OCI-LY3 (cell line): ENCODE results near the gene CFAP45.

ENCODE experiments used
- H2AFZ ChIP-seq: fragments of 200-600, 300-600 bp; shearing (Covaris generic); 2 replicates; pipeline ENCODE4 v1.6.0; 2014; ENCODE audit warnings: antibody characterized with exemption, low read depth, low read length
- H3K27ac ChIP-seq: fragments of 200-600, 300-600 bp; sonication (generic); 2 replicates; pipeline ENCODE4 v1.5.1; 2014; ENCODE audit warnings: mild to moderate bottlenecking, low read length, moderate library complexity, mixed read lengths
- H3K27me3 ChIP-seq: fragments of 200-600, 300-600 bp; sonication (generic); 2 replicates; pipeline ENCODE4 v1.6.1; 2014; ENCODE audit warnings: low read depth, low read length, mixed read lengths
- H3K36me3 ChIP-seq: fragments of 200-600, 300-600 bp; sonication (generic); replicated peaks from 2 replicates; pipeline ENCODE3; 2014; ENCODE audit warnings: low read depth, low read length, mixed read lengths
- H3K4me1 ChIP-seq: fragments of 300-600, 200-600 bp; sonication (generic); 2 replicates; pipeline ENCODE4 v1.6.1; 2014; ENCODE audit warnings: low read length, mixed read lengths
- H3K4me2 ChIP-seq: fragments of 200-600, 300-600 bp; sonication (generic); 2 replicates; pipeline ENCODE4 v1.6.1; 2014; ENCODE audit warnings: low read length, mixed read lengths
- H3K4me3 ChIP-seq: fragments of 300-600, 200-600 bp; sonication (generic); 2 replicates; pipeline ENCODE4 v1.5.1; 2014; ENCODE audit warnings: antibody characterized with exemption, mild to moderate bottlenecking, low read length, moderate library complexity
- H3K79me2 ChIP-seq: fragments of 300-600, 200-600 bp; shearing (Covaris generic); 2 replicates; pipeline ENCODE4 v1.6.1; 2014; ENCODE audit warnings: mild to moderate bottlenecking, low read length, mixed read lengths
- H3K9ac ChIP-seq: fragments of 300-600, 200-600 bp; shearing (Covaris generic); 2 replicates; pipeline ENCODE4 v1.6.0; 2014; ENCODE audit warnings: mild to moderate bottlenecking, low read length, moderate library complexity
- H3K9me3 ChIP-seq: fragments of 200-600, 300-600 bp; shearing (Covaris generic); 2 replicates; pipeline ENCODE4 v1.6.1; 2014; ENCODE audit warnings: low read length, mixed read lengths; ENCODE audit not compliant: insufficient read depth
- H4K20me1 ChIP-seq: fragments of 200-600, 300-600 bp; sonication (generic); 2 replicates; pipeline ENCODE4 v1.6.1; 2016; ENCODE audit warnings: low read length, mixed read lengths; ENCODE audit not compliant: insufficient read depth
- CTCF ChIP-seq: fragments of 200-600, 300-600 bp; sonication (generic); IDR thresholded peaks from 2 replicates; pipeline ENCODE4 v1.5.1; 2014; ENCODE audit warnings: antibody characterized with exemption, low read length, low read depth
- EZH2phosphoT487 ChIP-seq: fragments of 200-600 bp; shearing (Covaris generic); IDR thresholded peaks from 2 replicates; pipeline ENCODE4 v1.6.1; 2018; ENCODE audit warnings: antibody characterized with exemption, mixed run types, low read depth

CFAP45 gene

GRCh38 chr1:159873530-159874143, 26.3 kb downstream of the CFAP45 start:
- Histone ChIP-seq H3K27me3 (no peaks in the 10 kb centered on the region), H3K79me2 (no peaks in the 10 kb centered on the region), H4K20me1 (no peaks in the 10 kb centered on the region), H3K9ac (no peak overlapping the region), H3K4me1 (0 out of 2 replicates have a peak, but pooled peaks cover 3% of the 10 kb centered on the region), H3K27ac (no peak overlapping the region), H3K4me2 (no peak overlapping the region), H3K4me3 (no peak overlapping the region), H3K36me3 (no peaks in the 10 kb centered on the region), H3K9me3 (no peaks in the 10 kb centered on the region), H2AFZ (no peak overlapping the region)
- TF ChIP-seq EZH2phosphoT487 (no peak), CTCF (no peak)

- Histone ChIP-seq H3K27me3 (no peaks in the 10 kb centered on the region), H3K4me1 (0 out of 2 replicates have a peak, but pooled peaks cover 3% of the 10 kb centered on the region), H3K4me3 (no peak overlapping the region), H3K27ac (no peak overlapping the region), H3K4me2 (no peak overlapping the region), H3K36me3 (no peaks in the 10 kb centered on the region), H3K9ac (no peak overlapping the region), H4K20me1 (no peaks in the 10 kb centered on the region), H3K79me2 (no peaks in the 10 kb centered on the region), H2AFZ (no peak overlapping the region), H3K9me3 (no peaks in the 10 kb centered on the region)
- TF ChIP-seq CTCF (no peak), EZH2phosphoT487 (no peak)
Measured at GRCh38 chr1:159872891-159873290, 27.1 kb downstream of the CFAP45 start.

GRCh38 chr1:159870704-159871103, 29.3 kb downstream of the CFAP45 start:
- no peak overlapping the region for H3K4me2 ChIP-seq
- no peaks in the 10 kb centered on the region for H4K20me1 ChIP-seq
- H3K27me3 ChIP-seq: no peaks in the 10 kb centered on the region
- no peaks in the 10 kb centered on the region for H3K9me3 ChIP-seq
- TF ChIP-seq CTCF (no peak), EZH2phosphoT487 (no peak)
- H3K79me2 ChIP-seq: no peaks in the 10 kb centered on the region
- H3K4me3 ChIP-seq: no peak overlapping the region
- H3K27ac ChIP-seq: no peak overlapping the region
- no peaks in the 10 kb centered on the region for H3K36me3 ChIP-seq
- H3K9ac ChIP-seq: no peak overlapping the region
- H2AFZ ChIP-seq: no peak overlapping the region
- 0 out of 2 replicates have a peak, but pooled peaks cover 3% of the 10 kb centered on the region for H3K4me1 ChIP-seq

- no peaks in the 10 kb centered on the region for H4K20me1 ChIP-seq
- H3K79me2 ChIP-seq: no peaks in the 10 kb centered on the region
- no peak overlapping the region for H3K4me2 ChIP-seq
- H3K36me3 ChIP-seq: no peaks in the 10 kb centered on the region
- H3K27me3 ChIP-seq: no peaks in the 10 kb centered on the region
- TF ChIP-seq CTCF (no peak), EZH2phosphoT487 (no peak)
- H3K27ac ChIP-seq: no peak overlapping the region
- no peak overlapping the region for H3K9ac ChIP-seq
- no peaks in the 10 kb centered on the region for H3K9me3 ChIP-seq
- 0 out of 2 replicates have a peak, but pooled peaks cover 3% of the 10 kb centered on the region for H3K4me1 ChIP-seq
- no peak overlapping the region for H3K4me3 ChIP-seq
- H2AFZ ChIP-seq: no peak overlapping the region
Measured at GRCh38 chr1:159869607-159870006, 30.4 kb downstream of the CFAP45 start.
